GM12878 (cell line): Measurements from ENCODE around the gene UVSSA. TPM values are rescaled to one million over a fixed set of nuclear protein-coding genes. Genes with fewer than 3 reads are reported as not detected.

Source experiments
- ATAC-seq: fragments of 200-7000 bp; cut with Tn5 transposase; 3 replicates; pipeline ENCODE4 v1.9.1; 2020; ENCODE audit warnings: mild to moderate bottlenecking, moderate library complexity
- BruUV-seq: library from RNA; stranded (reverse); fragments of 400-500 nt; replicated peaks from 2 replicates; lab custom pipeline; 2021; lab: Mats Ljungman, UMichigan
- CTCF ChIA-PET: fragments of 300-600 bp; sonication (Branson Sonifier 250); formaldehyde crosslinking; extraction: SDS; loops from one replicate; lab custom pipeline; 2021; ENCODE audit warnings: inconsistent platforms; lab: Yijun Ruan, JAX
- POLR2A ChIA-PET: fragments of 350-600 bp; formaldehyde crosslinking; extraction: SDS; loops from one replicate; lab custom pipeline; 2021; ENCODE audit warnings: inconsistent platforms; lab: Charles Lee
- RAD21 ChIA-PET: fragments of 300-600 bp; sonication (Branson Sonifier 250); formaldehyde crosslinking; loops from one replicate; lab custom pipeline; 2023; ENCODE audit warnings: antibody characterized with exemption; ENCODE audit not compliant: unreplicated experiment; lab: Charles Lee
- SMC1A ChIA-PET: fragments of 300-600 bp; sonication (Branson Sonifier 250); formaldehyde crosslinking; loops from one replicate; lab custom pipeline; 2023; ENCODE audit not compliant: unreplicated experiment, uncharacterized antibody; lab: Charles Lee
- DNase-seq: peaks from one replicate; pipeline ENCODE4 v3.0.0-alpha.2; 2011; ENCODE audit warnings: low read depth, low spot score
- FAIRE-seq: peaks from 3 replicates; lab custom pipeline; 2011; peaks lifted over from hg19 to GRCh38; lab: Jason Lieb, UNC
- H2AFZ ChIP-seq: 2 replicates; pipeline ENCODE4 v1.6.0; 2011; ENCODE audit warnings: low read depth, low read length, control low read depth; ENCODE audit not compliant: control insufficient read depth
- H3K27ac ChIP-seq: 2 replicates; pipeline ENCODE4 v1.5.1; 2011; ENCODE audit warnings: control low read depth; ENCODE audit not compliant: control insufficient read depth, insufficient read depth
- H3K27me3 ChIP-seq, 2 experiments: replicated peaks in 1 of 2; 2 replicates each; pipeline versions ENCODE4 v1.6.0 to v1.6.1; 2011; ENCODE audit warnings: low read length in 1 of 2; ENCODE audit not compliant: control insufficient read depth in 2 of 2, insufficient read depth in 2 of 2
- H3K36me3 ChIP-seq, 2 experiments: 2 replicates each; pipeline ENCODE4 v1.5.1; 2011; ENCODE audit warnings: low read length in 1 of 2; ENCODE audit not compliant: control insufficient read depth in 2 of 2, insufficient read depth in 2 of 2
- H3K4me1 ChIP-seq: 2 replicates; pipeline ENCODE4 v1.6.1; 2011; ENCODE audit warnings: mild to moderate bottlenecking, low read length, moderate library complexity, mixed read lengths; ENCODE audit not compliant: control insufficient read depth, insufficient read depth
- H3K4me2 ChIP-seq: 2 replicates; pipeline ENCODE4 v1.6.0; 2011; ENCODE audit warnings: control low read depth; ENCODE audit not compliant: control insufficient read depth, insufficient read depth
- H3K4me3 ChIP-seq: fragments of 200-600 bp; sonication (generic); 2 replicates; pipeline ENCODE4 v1.5.1; 2016
- H3K79me2 ChIP-seq: 2 replicates; pipeline ENCODE4 v1.6.0; 2011; ENCODE audit warnings: low read length; ENCODE audit not compliant: control insufficient read depth, insufficient read depth
- H3K9ac ChIP-seq: 2 replicates; pipeline ENCODE4 v1.8.0; 2011; ENCODE audit warnings: low read length, control low read depth, mixed read lengths; ENCODE audit not compliant: control insufficient read depth, insufficient read depth
- H3K9me3 ChIP-seq: replicated peaks from 3 replicates; pipeline ENCODE4 v1.5.1; 2011; ENCODE audit warnings: mild to moderate bottlenecking, low read length; ENCODE audit not compliant: control insufficient read depth, insufficient read depth
- H4K20me1 ChIP-seq: 2 replicates; pipeline ENCODE4 v1.6.0; 2011; ENCODE audit not compliant: control insufficient read depth, insufficient read depth
- ATF3 ChIP-seq: IDR thresholded peaks from 2 replicates; pipeline ENCODE4 v1.6.1; 2011; ENCODE audit warnings: low read depth, mild to moderate bottlenecking, low read length, moderate library complexity, borderline replicate concordance; ENCODE audit errors: extremely low read depth
- CHD4 ChIP-seq: fragments of 200-600 bp; sonication (generic); IDR thresholded peaks from 2 replicates; pipeline ENCODE4 v1.6.1; 2016; ENCODE audit warnings: mild to moderate bottlenecking
- EED ChIP-seq: sonication (generic); IDR thresholded peaks from 2 replicates; pipeline ENCODE4 v1.6.1; 2016; ENCODE audit warnings: antibody characterized with exemption, low read depth
- ESRRA ChIP-seq: IDR thresholded peaks from 2 replicates; pipeline ENCODE4 v1.6.1; 2012; ENCODE audit warnings: mild to moderate bottlenecking, low read length, improper control_type of control experiment
- IRF3 ChIP-seq: fragments of 450-650 bp; IDR thresholded peaks from 2 replicates; pipeline ENCODE4 v1.6.1; 2014; ENCODE audit warnings: mild to moderate bottlenecking
- LARP7 ChIP-seq: fragments of 450-650 bp; IDR thresholded peaks from 2 replicates; pipeline ENCODE4 v1.6.1; 2017; ENCODE audit warnings: mild to moderate bottlenecking
- NR2C1 ChIP-seq: fragments of 450-650 bp; IDR thresholded peaks from 2 replicates; pipeline ENCODE4 v1.6.1; 2017; ENCODE audit warnings: antibody characterized with exemption, mild to moderate bottlenecking, moderate library complexity
- NRF1 ChIP-seq: conservative IDR thresholded peaks from 2 replicates; pipeline ENCODE4 v1.6.1; 2011; ENCODE audit warnings: mild to moderate bottlenecking, low read depth, low read length, improper control_type of control experiment
- PAX5 ChIP-seq: IDR thresholded peaks from 2 replicates; pipeline ENCODE4 v1.6.1; 2011; ENCODE audit warnings: low read depth, low read length, borderline replicate concordance
- PKNOX1 ChIP-seq: fragments of 450-650 bp; IDR thresholded peaks from 2 replicates; pipeline ENCODE4 v1.6.1; 2016; ENCODE audit warnings: mild to moderate bottlenecking
- SUZ12 ChIP-seq: fragments of 200-600 bp; sonication (generic); IDR thresholded peaks from one replicate; pipeline ENCODE4 v1.6.1; 2018; ENCODE audit warnings: antibody characterized with exemption, mild to moderate bottlenecking; ENCODE audit not compliant: unreplicated experiment
- TARDBP ChIP-seq: IDR thresholded peaks from 2 replicates; pipeline ENCODE4 v1.6.1; 2016; ENCODE audit warnings: borderline replicate concordance
- USF1 ChIP-seq: IDR thresholded peaks from 2 replicates; pipeline ENCODE4 v1.6.1; 2011; ENCODE audit warnings: borderline replicate concordance, low read depth, mild to moderate bottlenecking, moderate library complexity, mixed read lengths, low read length; ENCODE audit not compliant: insufficient read depth; ENCODE audit errors: extremely low read length
- YY1 ChIP-seq: IDR thresholded peaks from 2 replicates; pipeline ENCODE4 v1.6.1; 2011; ENCODE audit warnings: low read depth, mild to moderate bottlenecking, low read length
- ZBTB33 ChIP-seq: fragments of 450-650 bp; IDR thresholded peaks from 2 replicates; pipeline ENCODE4 v1.6.1; 2017; ENCODE audit warnings: mild to moderate bottlenecking
- ZBTB4 ChIP-seq: fragments of 450-650 bp; formaldehyde crosslinking; IDR thresholded peaks from 2 replicates; pipeline ENCODE4 v1.4.0; 2022; ENCODE audit warnings: mild to moderate bottlenecking, moderate library complexity
- ZNF384 ChIP-seq: IDR thresholded peaks from 2 replicates; pipeline ENCODE4 v1.6.1; 2012; ENCODE audit warnings: low read depth, mild to moderate bottlenecking, low read length, improper control_type of control experiment, borderline replicate concordance
- WGBS: methylation state at CpG from one replicate; pipeline ENCODE4 v1.1.6; 2016; ENCODE audit warnings: low lambda C conversion rate; ENCODE audit not compliant: insufficient replicate concordance, insufficient coverage; ENCODE audit errors: missing lambda C conversion rate; 5-methylcytosine and 5-hydroxymethylcytosine counted together
- in situ Hi-C: fragments of 300-500 bp; cut with MboI; formaldehyde crosslinking; loops from 9 replicates; pipeline ENCODE4 v1.14.3; 2018; ENCODE audit warnings: mixed read lengths
- intact Hi-C: fragments of 100-400 bp; cut with micrococcal nuclease; formaldehyde crosslinking; loops from one replicate; pipeline ENCODE4 v1.14.2; 2022; ENCODE audit not compliant: unreplicated experiment
- polyA plus RNA-seq, 11 experiments: library from polyadenylated mRNA; depleted of rRNA in 4 of 11; unstranded in 6 of 11; stranded (reverse) in 5 of 11; fragments of >200 nt; fragmentation: Nextera tagmentation in 4 of 11; fragmentation: Illumina TruSeq in 1 of 11; extraction: Ambion mirVana in 4 of 11; extraction: Trizol in 1 of 11; gene quantifications; 1 replicate in 1 of 11; 2 replicates in 10 of 11; pipeline versions ENCODE4 v1.2.1 to v1.2.3, GENCODE V29; 2011 to 2016; ENCODE audit warnings: inconsistent platforms in 2 of 11, missing spikeins in 2 of 11, low read depth in 1 of 11
- total RNA-seq, 4 experiments: library from RNA; depleted of rRNA in 3 of 4; stranded (reverse); fragments of >200 nt in 3 of 4; fragmentation: Illumina TruSeq in 1 of 4; extraction: Trizol in 1 of 4; gene quantifications; 2 replicates each; pipeline versions ENCODE4 v1.2.1 to v1.2.3, GENCODE V29; 2013 to 2021

The UVSSA gene
- total and polyA plus RNA-seq, 10 of the 15 experiments (the other 5 are each of a cell fraction or from before 2014, with no cell fraction given) = 0.34 to 16.8 (median 3.6) TPM

- Histone ChIP-seq H3K4me1 (no peaks in the 10 kb centered on the region), H3K27me3 (no peaks in the 10 kb centered on the region), H3K27ac (no peak overlapping the region), H3K9ac (no peak overlapping the region), H4K20me1 (no peaks in the 10 kb centered on the region), H2AFZ (no peak overlapping the region), H3K36me3 (no peaks in the 10 kb centered on the region; a peak in 2 of 4 replicates), H3K4me3 (no peak overlapping the region), H3K9me3 (no peaks in the 10 kb centered on the region), H3K4me2 (no peak overlapping the region), H3K79me2 (no peaks in the 10 kb centered on the region)
- 85% methylated on average over 18 of the region's 18 CpGs for WGBS
- DNase-seq (no peak), FAIRE-seq (no peak), ATAC-seq (no peak)
- no TSS peak for BruUV-seq
- intact Hi-C loops = loop anchor here (5.0 kb wide), 1 partner anchor 334 kb away; no protein-coding TSS in a partner anchor
- in situ Hi-C loops = no loop called here
- POLR2A ChIA-PET = interaction anchor here (0.7 kb wide), 1 partner anchor 331 kb away, joined by 4 read pairs; no protein-coding TSS in a partner anchor
- RAD21 ChIA-PET = no interaction called here
- CTCF ChIA-PET = no interaction called here
- SMC1A ChIA-PET = no interaction called here
- TF ChIP-seq IRF3 = no peak
- no peak for TF ChIP-seq ATF3
- no peak for TF ChIP-seq ZNF384
- TF ChIP-seq ZBTB33 = no peak
- TF ChIP-seq PKNOX1 = no peak
- no peak for TF ChIP-seq EED
- no peak for TF ChIP-seq NR2C1
- TF ChIP-seq NRF1 = no peak
- no peak for TF ChIP-seq CHD4
- no peak for TF ChIP-seq USF1
- TF ChIP-seq TARDBP = no peak
- TF ChIP-seq ZBTB4 (CRISPR knock-in tag) = no peak
- no peak for TF ChIP-seq PAX5
- TF ChIP-seq YY1 = no peak
- TF ChIP-seq SUZ12 = no peak
- no peak for TF ChIP-seq ESRRA
- TF ChIP-seq LARP7 = no peak
Observed at GRCh38 chr4:1361431-1361830, 14.4 kb downstream of the UVSSA start.
